ENCODE data around the gene KIF18B. TPM values are rescaled to one million over a fixed set of nuclear protein-coding genes. Genes with fewer than 3 reads are reported as not detected.
A peak's percentile ranks its signal among the peaks of the same experiment; 100 is the strongest.

The KIF18B gene
- total and polyA plus RNA-seq, 2 of the 8 experiments (the other 6 are each of a cell fraction or from before 2014, with no cell fraction given): 39.0 to 59.4 TPM

DNA sequence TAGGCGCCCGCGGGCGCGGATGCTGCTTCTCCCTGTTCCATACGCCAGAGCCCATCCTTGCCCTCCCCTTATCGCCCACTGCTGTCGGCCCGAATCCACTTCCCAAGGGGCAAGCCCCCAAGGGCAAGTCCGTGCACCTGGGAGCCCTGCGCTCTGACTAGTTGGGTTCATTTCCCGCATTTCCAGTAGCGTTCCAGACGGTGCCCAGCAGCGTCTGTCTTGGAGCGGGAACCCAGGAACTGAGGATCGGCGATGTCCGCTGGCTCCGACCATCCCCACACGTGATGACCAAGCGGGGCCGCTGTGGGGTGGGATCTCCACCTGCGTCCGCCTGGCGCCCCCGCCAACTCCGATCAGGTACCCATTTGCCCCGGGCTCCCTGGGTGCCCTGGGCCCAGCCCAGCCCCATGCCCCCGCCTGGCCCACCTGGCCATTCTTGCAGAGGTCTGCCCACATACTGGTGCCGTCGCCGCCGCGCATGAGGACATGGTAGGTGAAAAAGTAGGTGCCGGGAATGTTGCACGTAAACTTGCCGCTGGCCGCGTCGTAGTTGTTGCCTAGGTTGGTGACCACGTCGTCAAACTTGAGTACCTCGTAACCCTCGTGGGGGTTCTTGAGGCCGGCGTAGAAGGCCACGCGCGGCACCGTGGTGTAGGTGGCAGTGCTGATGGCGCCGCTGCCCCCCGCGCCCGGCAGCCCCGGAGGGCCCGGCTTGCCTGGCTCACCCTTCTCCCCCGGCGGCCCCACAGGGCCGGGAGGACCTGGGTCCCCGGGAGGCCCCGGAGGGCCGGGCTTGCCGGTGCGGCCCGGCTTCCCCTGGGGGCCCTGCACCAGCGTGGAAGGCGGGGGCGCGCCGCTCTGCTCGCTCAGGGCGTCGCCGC is 19.7 kb upstream of the KIF18B start (continued):
- TF ChIP-seq, protein P1, sequence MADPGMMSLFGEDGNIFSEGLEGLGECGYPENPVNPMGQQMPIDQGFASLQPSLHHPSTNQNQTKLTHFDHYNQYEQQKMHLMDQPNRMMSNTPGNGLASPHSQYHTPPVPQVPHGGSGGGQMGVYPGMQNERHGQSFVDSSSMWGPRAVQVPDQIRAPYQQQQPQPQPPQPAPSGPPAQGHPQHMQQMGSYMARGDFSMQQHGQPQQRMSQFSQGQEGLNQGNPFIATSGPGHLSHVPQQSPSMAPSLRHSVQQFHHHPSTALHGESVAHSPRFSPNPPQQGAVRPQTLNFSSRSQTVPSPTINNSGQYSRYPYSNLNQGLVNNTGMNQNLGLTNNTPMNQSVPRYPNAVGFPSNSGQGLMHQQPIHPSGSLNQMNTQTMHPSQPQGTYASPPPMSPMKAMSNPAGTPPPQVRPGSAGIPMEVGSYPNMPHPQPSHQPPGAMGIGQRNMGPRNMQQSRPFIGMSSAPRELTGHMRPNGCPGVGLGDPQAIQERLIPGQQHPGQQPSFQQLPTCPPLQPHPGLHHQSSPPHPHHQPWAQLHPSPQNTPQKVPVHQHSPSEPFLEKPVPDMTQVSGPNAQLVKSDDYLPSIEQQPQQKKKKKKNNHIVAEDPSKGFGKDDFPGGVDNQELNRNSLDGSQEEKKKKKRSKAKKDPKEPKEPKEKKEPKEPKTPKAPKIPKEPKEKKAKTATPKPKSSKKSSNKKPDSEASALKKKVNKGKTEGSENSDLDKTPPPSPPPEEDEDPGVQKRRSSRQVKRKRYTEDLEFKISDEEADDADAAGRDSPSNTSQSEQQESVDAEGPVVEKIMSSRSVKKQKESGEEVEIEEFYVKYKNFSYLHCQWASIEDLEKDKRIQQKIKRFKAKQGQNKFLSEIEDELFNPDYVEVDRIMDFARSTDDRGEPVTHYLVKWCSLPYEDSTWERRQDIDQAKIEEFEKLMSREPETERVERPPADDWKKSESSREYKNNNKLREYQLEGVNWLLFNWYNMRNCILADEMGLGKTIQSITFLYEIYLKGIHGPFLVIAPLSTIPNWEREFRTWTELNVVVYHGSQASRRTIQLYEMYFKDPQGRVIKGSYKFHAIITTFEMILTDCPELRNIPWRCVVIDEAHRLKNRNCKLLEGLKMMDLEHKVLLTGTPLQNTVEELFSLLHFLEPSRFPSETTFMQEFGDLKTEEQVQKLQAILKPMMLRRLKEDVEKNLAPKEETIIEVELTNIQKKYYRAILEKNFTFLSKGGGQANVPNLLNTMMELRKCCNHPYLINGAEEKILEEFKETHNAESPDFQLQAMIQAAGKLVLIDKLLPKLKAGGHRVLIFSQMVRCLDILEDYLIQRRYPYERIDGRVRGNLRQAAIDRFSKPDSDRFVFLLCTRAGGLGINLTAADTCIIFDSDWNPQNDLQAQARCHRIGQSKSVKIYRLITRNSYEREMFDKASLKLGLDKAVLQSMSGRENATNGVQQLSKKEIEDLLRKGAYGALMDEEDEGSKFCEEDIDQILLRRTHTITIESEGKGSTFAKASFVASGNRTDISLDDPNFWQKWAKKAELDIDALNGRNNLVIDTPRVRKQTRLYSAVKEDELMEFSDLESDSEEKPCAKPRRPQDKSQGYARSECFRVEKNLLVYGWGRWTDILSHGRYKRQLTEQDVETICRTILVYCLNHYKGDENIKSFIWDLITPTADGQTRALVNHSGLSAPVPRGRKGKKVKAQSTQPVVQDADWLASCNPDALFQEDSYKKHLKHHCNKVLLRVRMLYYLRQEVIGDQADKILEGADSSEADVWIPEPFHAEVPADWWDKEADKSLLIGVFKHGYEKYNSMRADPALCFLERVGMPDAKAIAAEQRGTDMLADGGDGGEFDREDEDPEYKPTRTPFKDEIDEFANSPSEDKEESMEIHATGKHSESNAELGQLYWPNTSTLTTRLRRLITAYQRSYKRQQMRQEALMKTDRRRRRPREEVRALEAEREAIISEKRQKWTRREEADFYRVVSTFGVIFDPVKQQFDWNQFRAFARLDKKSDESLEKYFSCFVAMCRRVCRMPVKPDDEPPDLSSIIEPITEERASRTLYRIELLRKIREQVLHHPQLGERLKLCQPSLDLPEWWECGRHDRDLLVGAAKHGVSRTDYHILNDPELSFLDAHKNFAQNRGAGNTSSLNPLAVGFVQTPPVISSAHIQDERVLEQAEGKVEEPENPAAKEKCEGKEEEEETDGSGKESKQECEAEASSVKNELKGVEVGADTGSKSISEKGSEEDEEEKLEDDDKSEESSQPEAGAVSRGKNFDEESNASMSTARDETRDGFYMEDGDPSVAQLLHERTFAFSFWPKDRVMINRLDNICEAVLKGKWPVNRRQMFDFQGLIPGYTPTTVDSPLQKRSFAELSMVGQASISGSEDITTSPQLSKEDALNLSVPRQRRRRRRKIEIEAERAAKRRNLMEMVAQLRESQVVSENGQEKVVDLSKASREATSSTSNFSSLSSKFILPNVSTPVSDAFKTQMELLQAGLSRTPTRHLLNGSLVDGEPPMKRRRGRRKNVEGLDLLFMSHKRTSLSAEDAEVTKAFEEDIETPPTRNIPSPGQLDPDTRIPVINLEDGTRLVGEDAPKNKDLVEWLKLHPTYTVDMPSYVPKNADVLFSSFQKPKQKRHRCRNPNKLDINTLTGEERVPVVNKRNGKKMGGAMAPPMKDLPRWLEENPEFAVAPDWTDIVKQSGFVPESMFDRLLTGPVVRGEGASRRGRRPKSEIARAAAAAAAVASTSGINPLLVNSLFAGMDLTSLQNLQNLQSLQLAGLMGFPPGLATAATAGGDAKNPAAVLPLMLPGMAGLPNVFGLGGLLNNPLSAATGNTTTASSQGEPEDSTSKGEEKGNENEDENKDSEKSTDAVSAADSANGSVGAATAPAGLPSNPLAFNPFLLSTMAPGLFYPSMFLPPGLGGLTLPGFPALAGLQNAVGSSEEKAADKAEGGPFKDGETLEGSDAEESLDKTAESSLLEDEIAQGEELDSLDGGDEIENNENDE (IDR thresholded peaks at IDR 0.05; ENCODE audit: insufficient replicate concordance, low read length): no peak
- TF ChIP-seq CHD2 (IDR thresholded peaks at IDR 0.05; ENCODE audit: low read length): no peak
- no peak for TF ChIP-seq RNF2 (IDR thresholded peaks at IDR 0.05; ENCODE audit: borderline replicate concordance, low read depth, low read length, missing control alignments, poor library complexity, severe bottlenecking)
- TF ChIP-seq, protein P2, sequence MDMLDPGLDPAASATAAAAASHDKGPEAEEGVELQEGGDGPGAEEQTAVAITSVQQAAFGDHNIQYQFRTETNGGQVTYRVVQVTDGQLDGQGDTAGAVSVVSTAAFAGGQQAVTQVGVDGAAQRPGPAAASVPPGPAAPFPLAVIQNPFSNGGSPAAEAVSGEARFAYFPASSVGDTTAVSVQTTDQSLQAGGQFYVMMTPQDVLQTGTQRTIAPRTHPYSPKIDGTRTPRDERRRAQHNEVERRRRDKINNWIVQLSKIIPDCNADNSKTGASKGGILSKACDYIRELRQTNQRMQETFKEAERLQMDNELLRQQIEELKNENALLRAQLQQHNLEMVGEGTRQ (IDR thresholded peaks at IDR 0.05; ENCODE audit: low read length): no peak
- TF ChIP-seq KDM4A (IDR thresholded peaks at IDR 0.05; ENCODE audit: low read depth, low read length, severe bottlenecking): peak; percentile 46
- TF ChIP-seq ATF2 (IDR thresholded peaks at IDR 0.05; ENCODE audit: low read length): no peak
